ENCODE results near the gene KHK. TPM values are rescaled to one million over a fixed set of nuclear protein-coding genes. Genes with fewer than 3 reads are reported as not detected.

Gene KHK
- total RNA-seq, 1 donor from 2014 or later: 0.85 TPM

- intact Hi-C loops (cut with DNase I): no loop called here
Measured at GRCh38 chr2:27097341-27097740, 10.8 kb downstream of the KHK start.

DNA sequence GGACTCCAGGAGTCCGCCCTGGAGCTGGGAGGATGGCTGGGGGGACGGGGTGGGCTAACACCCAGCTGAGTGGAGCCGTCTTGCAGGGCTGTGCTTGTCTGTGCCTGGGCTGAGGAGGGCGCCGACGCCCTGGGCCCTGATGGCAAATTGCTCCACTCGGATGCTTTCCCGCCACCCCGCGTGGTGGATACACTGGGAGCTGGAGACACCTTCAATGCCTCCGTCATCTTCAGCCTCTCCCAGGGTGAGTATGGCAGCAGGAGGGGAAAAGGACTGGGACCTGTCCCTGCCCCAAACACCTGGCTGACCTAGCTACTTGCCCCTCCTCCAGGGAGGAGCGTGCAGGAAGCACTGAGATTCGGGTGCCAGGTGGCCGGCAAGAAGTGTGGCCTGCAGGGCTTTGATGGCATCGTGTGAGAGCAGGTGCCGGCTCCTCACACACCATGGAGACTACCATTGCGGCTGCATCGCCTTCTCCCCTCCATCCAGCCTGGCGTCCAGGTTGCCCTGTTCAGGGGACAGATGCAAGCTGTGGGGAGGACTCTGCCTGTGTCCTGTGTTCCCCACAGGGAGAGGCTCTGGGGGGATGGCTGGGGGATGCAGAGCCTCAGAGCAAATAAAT is 12.9 kb downstream of the KHK start:
- intact Hi-C loops (cut with DNase I): loop anchor here (1.0 to 2.0 kb wide), 2 partner anchors 91 to 181 kb away; no protein-coding TSS in a partner anchor
- no peaks in the 10 kb centered on the region for H3K9me3 ChIP-seq
- DNase-seq (ENCODE audit: low spot score in 2 of 2): no peak
- no peak overlapping the region for H3K27ac ChIP-seq
- no peak overlapping the region for H3K4me3 ChIP-seq
- peaks cover 0 to 4% of the 10 kb centered on the region in 2 donors for H3K36me3 ChIP-seq
- no peaks in the 10 kb centered on the region for H3K27me3 ChIP-seq
- TF ChIP-seq, protein P1, sequence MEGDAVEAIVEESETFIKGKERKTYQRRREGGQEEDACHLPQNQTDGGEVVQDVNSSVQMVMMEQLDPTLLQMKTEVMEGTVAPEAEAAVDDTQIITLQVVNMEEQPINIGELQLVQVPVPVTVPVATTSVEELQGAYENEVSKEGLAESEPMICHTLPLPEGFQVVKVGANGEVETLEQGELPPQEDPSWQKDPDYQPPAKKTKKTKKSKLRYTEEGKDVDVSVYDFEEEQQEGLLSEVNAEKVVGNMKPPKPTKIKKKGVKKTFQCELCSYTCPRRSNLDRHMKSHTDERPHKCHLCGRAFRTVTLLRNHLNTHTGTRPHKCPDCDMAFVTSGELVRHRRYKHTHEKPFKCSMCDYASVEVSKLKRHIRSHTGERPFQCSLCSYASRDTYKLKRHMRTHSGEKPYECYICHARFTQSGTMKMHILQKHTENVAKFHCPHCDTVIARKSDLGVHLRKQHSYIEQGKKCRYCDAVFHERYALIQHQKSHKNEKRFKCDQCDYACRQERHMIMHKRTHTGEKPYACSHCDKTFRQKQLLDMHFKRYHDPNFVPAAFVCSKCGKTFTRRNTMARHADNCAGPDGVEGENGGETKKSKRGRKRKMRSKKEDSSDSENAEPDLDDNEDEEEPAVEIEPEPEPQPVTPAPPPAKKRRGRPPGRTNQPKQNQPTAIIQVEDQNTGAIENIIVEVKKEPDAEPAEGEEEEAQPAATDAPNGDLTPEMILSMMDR (IDR thresholded peaks at IDR 0.05): no peak
- H3K4me1 ChIP-seq: peaks cover 4 to 10% of the 10 kb centered on the region in 2 donors

More at GRCh38 chr2:27097341-27097740, 10.8 kb downstream of the KHK start:
- Histone ChIP-seq H3K27me3 (no peaks in the 10 kb centered on the region), H3K4me1 (peaks cover 4 to 10% of the 10 kb centered on the region in 2 donors), H3K9me3 (no peaks in the 10 kb centered on the region), H3K4me3 (no peak overlapping the region), H3K27ac (no peak overlapping the region), H3K36me3 (peaks cover 0 to 4% of the 10 kb centered on the region in 2 donors)
- no peak for DNase-seq (ENCODE audit: low spot score in 2 of 2)
- TF ChIP-seq, protein P1 (IDR thresholded peaks at IDR 0.05): no peak

DNA sequence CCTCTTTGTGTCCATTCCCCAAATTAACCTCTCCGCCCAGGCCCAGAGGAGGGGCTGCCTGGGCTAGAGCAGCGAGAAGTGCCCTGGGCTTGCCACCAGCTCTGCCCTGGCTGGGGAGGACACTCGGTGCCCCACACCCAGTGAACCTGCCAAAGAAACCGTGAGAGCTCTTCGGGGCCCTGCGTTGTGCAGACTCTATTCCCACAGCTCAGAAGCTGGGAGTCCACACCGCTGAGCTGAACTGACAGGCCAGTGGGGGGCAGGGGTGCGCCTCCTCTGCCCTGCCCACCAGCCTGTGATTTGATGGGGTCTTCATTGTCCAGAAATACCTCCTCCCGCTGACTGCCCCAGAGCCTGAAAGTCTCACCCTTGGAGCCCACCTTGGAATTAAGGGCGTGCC is 13.5 kb downstream of the KHK start:
- Histone ChIP-seq H3K9me3 (no peaks in the 10 kb centered on the region), H3K4me3 (no peak overlapping the region), H3K4me1 (peaks cover 4 to 10% of the 10 kb centered on the region in 2 donors), H3K27ac (no peak overlapping the region), H3K36me3 (peaks cover 0 to 4% of the 10 kb centered on the region in 2 donors), H3K27me3 (no peaks in the 10 kb centered on the region)
- intact Hi-C loops (cut with DNase I): no loop called here
- TF ChIP-seq, protein P1 (IDR thresholded peaks at IDR 0.05): no peak
- DNase-seq (ENCODE audit: low spot score in 2 of 2): no peak

DNA sequence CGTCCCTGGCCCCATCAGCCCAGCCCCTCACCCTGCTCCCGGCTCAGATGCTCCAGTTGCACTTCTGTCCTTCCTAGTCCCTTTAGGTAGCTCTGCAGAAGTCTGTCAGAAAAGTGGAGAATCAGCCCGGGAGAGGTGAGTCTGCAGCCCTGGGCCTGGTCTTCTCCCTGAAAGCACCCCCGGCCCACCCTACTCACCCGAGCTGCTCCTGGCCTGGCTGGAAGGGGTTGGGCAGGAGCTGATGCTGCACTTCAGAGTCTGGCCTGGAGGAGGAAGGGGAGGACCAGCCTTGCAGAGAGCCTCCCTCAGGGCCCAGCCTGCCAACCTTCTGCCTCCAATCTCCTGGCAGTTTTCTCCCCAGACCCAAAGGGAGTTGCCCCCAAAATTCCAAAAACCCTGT is 15.8 kb downstream of the KHK start:
- Histone ChIP-seq H3K27ac (no peak overlapping the region), H3K36me3 (peaks cover 0 to 4% of the 10 kb centered on the region in 2 donors), H3K27me3 (no peaks in the 10 kb centered on the region), H3K9me3 (no peaks in the 10 kb centered on the region), H3K4me1 (no peaks in the 10 kb centered on the region), H3K4me3 (no peak overlapping the region)
- TF ChIP-seq, protein P1 (IDR thresholded peaks at IDR 0.05): no peak
- DNase-seq (ENCODE audit: low spot score in 2 of 2): no peak
- intact Hi-C loops (cut with DNase I): no loop called here

- no peak for DNase-seq (ENCODE audit: low spot score in 2 of 2)
- H3K36me3 ChIP-seq: no peaks in the 10 kb centered on the region
- no peaks in the 10 kb centered on the region for H3K27me3 ChIP-seq
- TF ChIP-seq, protein P1 (IDR thresholded peaks at IDR 0.05): no peak
- intact Hi-C loops (cut with DNase I): no loop called here
- H3K27ac ChIP-seq: no peak overlapping the region
- no peaks in the 10 kb centered on the region for H3K9me3 ChIP-seq
- no peaks in the 10 kb centered on the region for H3K4me1 ChIP-seq
- H3K4me3 ChIP-seq: no peak overlapping the region
Measured at GRCh38 chr2:27105981-27106380, 19.4 kb downstream of the KHK start.
